MG63 (cell line): ENCODE results near the gene AJUBA. TPM values are rescaled to one million over a fixed set of nuclear protein-coding genes. Genes with fewer than 3 reads are reported as not detected.
"Not testable (repeated sequence)": the region's sequence is repeated elsewhere in the genome, so short reads cannot be mapped to it uniquely, and the experiment has no call there.

Experiments
- DNase-seq: peaks from one replicate; pipeline ENCODE4 v3.0.0-alpha.2; 2020
- H3K27me3 ChIP-seq: fragments of 250-450 bp; sonication (Bioruptor Pico); 2 replicates; pipeline ENCODE4 v1.5.1; 2020; ENCODE audit warnings: mild to moderate bottlenecking, moderate library complexity
- H3K36me3 ChIP-seq: fragments of 250-450 bp; sonication (Bioruptor Pico); 2 replicates; pipeline ENCODE4 v1.5.1; 2020; ENCODE audit warnings: mild to moderate bottlenecking, moderate library complexity
- H3K4me3 ChIP-seq: fragments of 250-450 bp; sonication (Bioruptor Pico); 2 replicates; pipeline ENCODE4 v1.5.1; 2020; ENCODE audit warnings: mild to moderate bottlenecking, moderate library complexity
- H3K9me3 ChIP-seq: fragments of 250-450 bp; sonication (Bioruptor Pico); 2 replicates; pipeline ENCODE4 v1.5.1; 2020; ENCODE audit warnings: mild to moderate bottlenecking, moderate library complexity
- total RNA-seq: library from RNA; depleted of rRNA; stranded (reverse); fragments of >200 nt; shearing (Covaris generic); gene quantifications from 2 replicates; pipeline ENCODE4 v1.2.3, GENCODE V29; 2014; ENCODE audit warnings: low replicate concordance

Gene AJUBA
- total RNA-seq, 1 experiment from 2014 or later, result 60.8 TPM

- H3K36me3 ChIP-seq, result peaks cover 67% of the 10 kb centered on the region
- no peak overlapping the region for H3K4me3 ChIP-seq
- no peaks in the 10 kb centered on the region for H3K27me3 ChIP-seq
- no peaks in the 10 kb centered on the region for H3K9me3 ChIP-seq
- peak; percentile 30 for DNase-seq
Measured at GRCh38 chr14:22974530-22975313, 7.6 kb downstream of the AJUBA start.

GRCh38 chr14:22973217-22974032, 8.9 kb downstream of the AJUBA start:
- Histone ChIP-seq H3K9me3 (no peaks in the 10 kb centered on the region), H3K36me3 (peaks cover 66% of the 10 kb centered on the region), H3K27me3 (no peaks in the 10 kb centered on the region), H3K4me3 (no peak overlapping the region)
- no peak for DNase-seq

DNA sequence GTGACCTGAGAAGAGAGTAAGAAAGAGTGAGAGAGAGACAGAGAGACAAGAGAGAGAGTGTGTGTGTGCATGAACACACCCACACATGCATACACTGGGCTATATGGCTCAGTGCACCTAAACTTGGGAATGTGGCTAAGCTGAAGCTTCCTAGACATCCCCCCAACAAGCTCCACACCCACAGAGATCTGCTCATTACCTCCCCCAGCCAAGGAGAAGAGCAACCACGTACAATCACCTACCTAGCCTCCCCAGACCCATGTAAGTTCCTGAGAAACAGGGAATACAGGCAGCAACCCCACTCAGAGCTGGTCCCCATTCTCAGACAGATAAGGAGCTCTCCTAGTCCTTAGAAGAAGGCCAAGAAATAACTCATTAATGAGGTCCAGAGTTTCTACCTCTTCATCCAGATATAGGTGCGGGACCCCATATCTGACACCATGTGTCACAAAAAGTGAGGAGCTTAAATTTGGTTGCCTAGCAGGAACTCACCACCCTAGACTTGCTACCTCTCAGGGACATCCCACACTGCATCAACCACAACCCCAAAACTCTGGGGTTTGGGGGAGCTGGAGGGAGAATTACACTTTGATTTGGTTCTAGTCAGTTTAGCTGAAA, 9.9 kb downstream of the AJUBA start:
- DNase-seq, result no peak
- Histone ChIP-seq H3K4me3 (no peak overlapping the region), H3K27me3 (no peaks in the 10 kb centered on the region), H3K36me3 (peaks cover 60% of the 10 kb centered on the region), H3K9me3 (no peaks in the 10 kb centered on the region)

GRCh38 chr14:22971152-22971551, 11.2 kb downstream of the AJUBA start:
- Histone ChIP-seq H3K4me3 (no peak overlapping the region), H3K9me3 (no peaks in the 10 kb centered on the region), H3K36me3 (peaks cover 49% of the 10 kb centered on the region), H3K27me3 (no peaks in the 10 kb centered on the region)
- no peak for DNase-seq

DNA sequence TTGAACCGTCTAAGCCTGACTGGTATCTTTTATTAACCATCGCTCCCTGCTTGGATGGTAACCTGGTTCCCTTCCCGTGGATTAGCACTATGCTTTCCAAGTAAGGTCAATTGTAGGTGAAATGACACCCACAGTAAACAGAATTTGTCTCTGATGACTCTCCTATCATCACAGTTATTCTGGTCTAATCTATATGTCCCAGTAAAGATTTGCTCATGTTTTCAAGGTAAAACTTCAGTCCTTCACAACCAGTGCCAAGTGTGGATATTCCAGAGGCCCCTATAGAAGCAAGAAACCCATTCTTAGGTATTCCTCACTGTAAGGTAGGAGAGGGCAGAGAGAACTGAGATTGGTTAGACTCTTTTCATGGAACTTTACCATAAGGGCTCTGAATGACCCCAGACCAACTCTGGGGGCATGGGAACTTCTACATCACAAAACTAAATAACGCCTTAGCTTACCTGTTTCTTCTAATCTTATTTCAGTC, 15.5 kb downstream of the AJUBA start:
- Histone ChIP-seq H3K36me3 (peaks cover 10% of the 10 kb centered on the region), H3K27me3 (no peaks in the 10 kb centered on the region)
- DNase-seq, result no peak

DNA sequence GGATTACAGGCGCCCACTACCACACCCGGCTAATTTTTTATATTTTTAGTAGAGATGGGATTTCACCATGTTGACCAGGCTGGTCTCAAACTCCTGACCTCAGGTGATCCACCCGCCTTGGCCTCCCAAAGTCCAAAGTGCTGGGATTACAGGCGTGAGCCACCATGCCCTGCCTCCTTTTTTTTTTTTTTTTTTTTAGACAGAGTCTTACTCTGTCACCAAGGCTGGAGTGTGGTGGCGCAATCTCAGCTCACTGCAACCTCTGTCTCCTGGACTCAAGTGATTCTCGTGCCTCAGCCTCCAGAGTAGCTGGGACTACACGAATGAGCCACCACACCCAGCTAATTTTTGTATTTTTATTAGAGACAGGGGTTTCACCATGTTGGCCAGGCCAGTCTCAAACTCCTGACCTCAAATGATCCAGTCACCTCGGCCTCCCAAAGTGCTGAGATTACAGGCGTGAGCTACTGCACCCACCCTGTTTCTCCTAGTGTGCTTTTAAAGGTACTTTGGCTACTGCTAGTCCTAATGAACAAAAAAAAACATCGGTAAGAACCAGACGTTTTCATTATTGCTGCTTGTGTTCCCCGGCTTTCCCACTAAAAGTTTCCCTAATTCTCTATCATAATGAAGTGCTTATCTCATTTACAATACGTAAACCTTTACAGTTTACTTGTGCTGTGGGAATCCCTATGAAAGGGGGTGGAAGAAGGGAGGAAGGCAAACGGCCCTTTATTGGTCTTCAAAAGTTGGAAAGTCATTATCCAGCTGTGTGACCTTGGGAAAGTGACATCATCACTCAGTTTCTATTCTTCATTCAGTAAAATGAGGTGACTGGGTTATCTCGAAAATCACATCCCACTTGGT, 16.2 kb downstream of the AJUBA start:
- not testable (repeated sequence) for H3K4me3 ChIP-seq, DNase-seq, H3K9me3 ChIP-seq, H3K36me3 ChIP-seq, H3K27me3 ChIP-seq

More for the DNA sequence above, 15.5 kb downstream of the AJUBA start:
- H3K9me3 ChIP-seq, result no peaks in the 10 kb centered on the region
- H3K4me3 ChIP-seq, result no peak overlapping the region

DNA sequence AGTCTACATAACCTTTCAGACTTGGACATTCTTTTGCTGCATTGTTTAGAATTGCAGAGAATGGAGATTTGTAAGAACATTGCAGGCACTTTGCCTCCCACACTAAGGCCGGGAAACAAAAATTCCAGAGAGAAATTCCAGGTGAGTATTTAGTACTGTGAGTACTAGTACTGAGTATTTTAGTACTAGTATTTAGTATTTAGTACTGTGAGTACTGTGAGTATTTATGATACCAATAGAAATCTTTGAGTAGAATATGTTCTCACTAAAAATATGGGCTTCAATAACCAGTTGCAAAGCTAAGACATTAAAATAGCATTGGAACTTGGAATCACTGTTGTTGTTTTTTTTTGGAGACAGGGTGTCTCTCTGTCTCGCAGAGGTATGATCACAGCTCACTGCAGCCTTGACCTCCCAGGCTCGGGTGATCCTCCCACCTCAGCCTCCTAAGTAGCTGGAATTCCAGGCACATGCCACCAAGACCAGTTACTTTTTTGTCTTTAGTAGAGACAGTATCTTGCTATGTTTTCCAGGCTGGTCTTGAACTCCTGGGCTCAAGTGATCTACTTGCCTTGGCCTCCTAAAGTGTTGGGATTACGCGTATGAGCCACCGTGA, 20.2 kb downstream of the AJUBA start:
- Histone ChIP-seq H3K36me3 (no peaks in the 10 kb centered on the region), H3K9me3 (no peaks in the 10 kb centered on the region), H3K27me3 (no peaks in the 10 kb centered on the region), H3K4me3 (no peak overlapping the region)
- DNase-seq, result no peak

- DNase-seq, result no peak
- H3K27me3 ChIP-seq, result no peaks in the 10 kb centered on the region
- H3K36me3 ChIP-seq, result peaks cover 5% of the 10 kb centered on the region; the same call in 1 of the 2 replicates
- H3K4me3 ChIP-seq, result peak overlapping the region; percentile 73
- H3K9me3 ChIP-seq, result no peaks in the 10 kb centered on the region
Measured at GRCh38 chr14:22955702-22956569, 26.4 kb downstream of the AJUBA start.

DNA sequence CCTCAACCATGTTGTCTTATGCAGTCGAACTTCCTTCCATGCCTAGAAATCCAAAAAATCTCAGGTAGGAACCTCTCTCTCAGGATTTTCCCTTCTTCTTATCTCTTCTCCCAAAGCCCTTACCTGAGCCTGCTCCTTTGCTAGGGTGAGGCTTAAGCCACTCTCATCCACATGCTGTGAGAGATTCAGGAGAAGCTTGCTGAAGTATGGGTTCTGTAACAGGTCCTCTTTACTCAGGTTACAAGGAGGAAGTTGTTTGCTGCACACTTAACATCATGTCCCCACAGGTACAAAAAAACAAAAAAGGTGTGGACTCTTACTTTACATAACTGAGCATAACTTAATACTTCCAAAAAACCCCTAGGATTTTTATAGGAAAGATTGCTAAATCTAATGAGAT, 29.9 kb downstream of the AJUBA start:
- H3K36me3 ChIP-seq, result peaks cover 5% of the 10 kb centered on the region; the same call in 1 of the 2 replicates
- H3K4me3 ChIP-seq, result no peak overlapping the region
- DNase-seq, result no peak
- H3K27me3 ChIP-seq, result no peaks in the 10 kb centered on the region
- no peaks in the 10 kb centered on the region for H3K9me3 ChIP-seq

DNA sequence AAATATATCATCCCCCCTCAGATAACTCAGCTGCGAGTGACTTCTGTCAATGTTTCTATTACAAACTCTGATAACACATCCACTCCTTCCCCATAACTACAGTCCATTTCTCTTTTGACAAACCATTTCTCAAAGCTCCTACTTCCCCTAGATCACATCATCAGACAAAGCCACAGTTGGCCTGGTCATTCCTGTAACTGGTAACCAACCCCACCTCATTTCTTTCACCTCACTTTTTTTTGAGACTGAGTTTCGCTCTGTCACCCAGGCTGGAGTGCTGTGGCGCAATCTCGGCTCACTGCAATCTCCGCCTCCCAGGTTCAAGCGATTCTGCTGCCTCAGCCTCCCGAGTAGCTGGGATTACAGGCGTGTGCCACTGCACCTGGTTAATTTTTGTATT, 30.6 kb downstream of the AJUBA start:
- DNase-seq, H3K4me3 ChIP-seq, H3K36me3 ChIP-seq, H3K27me3 ChIP-seq, H3K9me3 ChIP-seq: not testable (repeated sequence)

DNA sequence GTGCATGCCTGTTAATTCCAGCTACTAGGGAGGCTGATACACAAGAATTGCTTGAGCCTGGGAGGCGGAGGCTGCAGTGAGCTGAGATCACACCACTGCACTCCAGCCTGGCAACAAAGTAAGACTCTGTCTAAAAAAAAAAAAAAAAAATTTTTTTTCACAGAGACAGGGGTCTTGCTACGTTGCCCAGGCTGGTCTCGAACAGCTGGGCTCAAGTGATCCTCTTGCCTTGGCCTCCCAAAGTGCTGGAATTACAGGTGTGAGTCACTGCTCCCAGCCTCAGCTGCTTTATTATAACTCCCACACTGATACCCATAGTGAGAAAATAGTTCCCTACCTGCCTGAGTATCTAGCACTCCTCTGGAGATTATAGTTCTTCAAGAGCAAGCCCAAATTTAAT, 36.7 kb downstream of the AJUBA start:
- Histone ChIP-seq H3K9me3 (no peaks in the 10 kb centered on the region), H3K27me3 (no peaks in the 10 kb centered on the region), H3K4me3 (no peak overlapping the region), H3K36me3 (peaks cover 3% of the 10 kb centered on the region; the same call in 1 of the 2 replicates)
- no peak for DNase-seq

DNA sequence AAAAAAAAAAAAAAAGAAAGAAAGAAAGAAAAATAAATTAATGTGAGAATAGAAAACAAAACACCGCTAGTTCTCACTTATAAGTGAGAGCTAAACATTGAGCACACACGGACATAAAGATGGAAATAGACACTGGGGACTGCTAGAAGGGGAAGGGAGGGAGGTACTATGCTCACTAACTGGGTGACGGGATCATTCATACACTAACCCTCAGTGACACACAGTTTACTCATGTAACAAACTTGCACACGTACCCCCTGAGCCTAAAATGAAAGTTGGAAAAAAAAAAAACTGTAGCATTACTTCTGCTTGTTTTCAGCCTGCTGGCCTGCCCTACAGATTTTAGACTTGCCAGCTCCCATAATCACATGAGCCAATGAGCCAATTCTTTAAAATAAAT, 42.7 kb downstream of the AJUBA start:
- H3K4me3 ChIP-seq, result no peak overlapping the region
- H3K36me3 ChIP-seq, result no peaks in the 10 kb centered on the region
- no peak for DNase-seq
- no peaks in the 10 kb centered on the region for H3K9me3 ChIP-seq
- H3K27me3 ChIP-seq, result no peaks in the 10 kb centered on the region

DNA sequence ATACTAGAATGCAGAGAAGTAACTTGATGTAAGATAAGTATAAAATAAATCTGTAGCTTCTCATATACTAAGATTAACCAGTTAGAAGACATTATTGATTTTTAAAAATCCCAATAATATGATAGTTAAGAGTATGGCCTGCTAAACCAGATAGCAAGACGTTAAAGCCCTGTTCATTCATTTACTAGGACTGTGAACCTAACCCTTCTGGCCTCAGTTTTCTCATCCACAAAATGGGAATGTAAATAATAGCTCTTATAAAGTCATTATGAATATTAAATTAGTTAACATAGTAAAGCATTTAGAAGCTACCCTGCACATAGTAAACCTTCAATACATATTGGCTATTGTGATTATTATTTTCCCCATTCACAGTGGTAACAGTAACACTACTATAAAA, 47.2 kb downstream of the AJUBA start:
- no peaks in the 10 kb centered on the region for H3K9me3 ChIP-seq
- no peaks in the 10 kb centered on the region for H3K27me3 ChIP-seq
- no peaks in the 10 kb centered on the region for H3K36me3 ChIP-seq
- DNase-seq, result no peak
- H3K4me3 ChIP-seq, result no peak overlapping the region

- H3K9me3 ChIP-seq, result no peaks in the 10 kb centered on the region
- H3K27me3 ChIP-seq, result no peaks in the 10 kb centered on the region
- no peaks in the 10 kb centered on the region for H3K36me3 ChIP-seq
- no peak overlapping the region for H3K4me3 ChIP-seq
- DNase-seq, result no peak
Measured at GRCh38 chr14:22932146-22932545, 50.2 kb downstream of the AJUBA start.

GRCh38 chr14:22929961-22930364, 52.4 kb downstream of the AJUBA start:
- H3K4me3 ChIP-seq, result peak overlapping the region; percentile 89
- no peaks in the 10 kb centered on the region for H3K9me3 ChIP-seq
- H3K36me3 ChIP-seq, result peaks cover 7% of the 10 kb centered on the region
- DNase-seq, result no peak
- H3K27me3 ChIP-seq, result no peaks in the 10 kb centered on the region
